Measurements from ENCODE around the gene TM4SF4.

The TM4SF4 gene

DNA sequence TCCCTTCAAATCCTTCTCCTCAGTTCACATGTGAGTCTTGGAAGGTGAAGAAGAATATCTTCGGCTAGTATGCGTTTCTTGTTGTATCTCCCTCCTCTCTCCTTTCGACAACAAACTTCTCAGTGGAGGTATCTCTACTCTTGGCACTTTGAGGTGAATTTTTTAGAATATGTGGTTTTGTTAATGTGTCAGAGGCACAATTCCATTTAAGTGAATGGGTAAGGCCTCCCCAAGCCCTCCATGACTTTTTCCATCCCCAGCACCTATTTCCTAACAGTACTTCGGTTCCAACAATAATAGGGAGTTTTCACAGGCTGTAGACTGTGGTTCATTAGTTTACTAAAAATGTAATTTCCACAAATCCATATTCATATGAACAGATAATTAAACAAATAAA lies 74.2 kb downstream of the TM4SF4 start:
- DNase-seq (ENCODE audit: low read depth): no peak

DNA sequence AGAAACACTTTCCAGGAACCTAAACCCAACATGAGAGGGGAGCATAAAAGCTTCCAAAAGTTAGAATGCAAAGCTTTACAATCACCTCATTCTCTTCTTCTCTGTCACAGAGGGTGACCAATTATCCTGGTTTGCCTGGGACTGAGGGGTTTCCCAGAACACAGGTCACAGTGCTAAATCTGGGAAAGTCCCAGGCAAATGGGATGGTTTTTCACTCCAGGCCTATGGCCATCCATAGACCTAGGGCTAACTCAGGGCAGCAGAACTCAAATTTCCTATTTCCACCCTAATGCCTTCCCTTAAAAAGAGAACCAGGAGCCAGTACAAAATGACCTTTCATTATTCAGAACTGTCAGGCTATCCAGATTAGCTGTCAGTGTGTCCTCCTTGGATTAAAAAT lies 77.0 kb downstream of the TM4SF4 start:
- DNase-seq (ENCODE audit: low read depth): no peak

DNA sequence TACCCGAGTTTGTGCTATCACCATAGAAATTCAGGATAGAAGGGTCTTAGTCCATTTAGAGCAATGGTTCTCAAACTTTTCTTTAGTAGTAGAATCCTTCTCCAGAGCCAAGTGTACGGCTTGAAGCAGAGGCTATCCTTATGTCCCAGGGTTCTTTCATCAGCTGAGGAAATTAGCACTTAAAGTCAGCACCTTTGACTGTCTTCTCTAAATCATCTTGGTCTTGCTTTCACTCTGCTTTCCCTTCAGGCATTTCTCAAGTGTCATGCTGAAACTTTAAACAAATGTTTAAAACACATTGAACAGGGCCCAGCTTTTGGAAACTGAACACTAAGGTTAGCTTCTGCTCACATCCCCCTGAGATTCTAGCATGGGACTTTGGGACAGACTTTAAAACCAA lies 78.2 kb downstream of the TM4SF4 start:
- no peak for DNase-seq (ENCODE audit: low read depth)
